ENCODE measurements around the gene SMIM27. TPM values are rescaled to one million over a fixed set of nuclear protein-coding genes. Genes with fewer than 3 reads are reported as not detected.

Gene SMIM27
- total and polyA plus RNA-seq, 9 of the 15 experiments (the other 6 are each of a cell fraction or from before 2014, with no cell fraction given) = 2.9 to 16.1 (median 7.9) TPM

- TF ChIP-seq SIN3A (IDR thresholded peaks at IDR 0.05; ENCODE audit: borderline replicate concordance in 2 of 2, control insufficient read depth in 1 of 2, low read depth in 2 of 2, low read length in 2 of 2) (peak; percentile 34 to 76; a peak in 2 of 4 replicates), TBP (optimal IDR thresholded peaks at IDR 0.05; ENCODE audit: low read depth, low read length) (peak; percentile 95), POLR2G (IDR thresholded peaks at IDR 0.05; ENCODE audit: low read depth, low read length) (peak; percentile 90), ELF1 (tag; IDR thresholded peaks at IDR 0.05) (peak; percentile 98), SP1 (CRISPR knock-in tag; IDR thresholded peaks at IDR 0.05) (peak; percentile 81), GTF2F1 (IDR thresholded peaks at IDR 0.05; ENCODE audit: low read depth, low read length) (0 out of 2 replicates have a peak, but pooled peaks have one; percentile 26), TEAD1 (CRISPR knock-in tag; IDR thresholded peaks at IDR 0.05) (0 out of 4 replicates have a peak, but pooled peaks of 1 of the 2 experiments have one; percentile 47), L3MBTL2 (IDR thresholded peaks at IDR 0.05) (peak; percentile 60), NFIC (IDR thresholded peaks at IDR 0.05) (0 out of 2 replicates have a peak, but pooled peaks have one; percentile 15), PHF8 (IDR thresholded peaks at IDR 0.05; ENCODE audit: borderline replicate concordance, low read length) (peak; percentile 85), HOXB6 (CRISPR knock-in tag; IDR thresholded peaks at IDR 0.05; ENCODE audit: borderline replicate concordance) (no peak), ZNF316 (IDR thresholded peaks at IDR 0.05) (0 out of 2 replicates have a peak, but pooled peaks have one; percentile 15), ZBTB11 (CRISPR knock-in tag; IDR thresholded peaks at IDR 0.05) (peak in 2 of 3 experiments; percentile 15 to 83; a peak in 3 of 6 replicates), PKNOX1 (IDR thresholded peaks at IDR 0.05) (no peak), UBTF (IDR thresholded peaks at IDR 0.05; ENCODE audit: borderline replicate concordance in 1 of 2, low read depth in 2 of 2, low read length in 2 of 2) (no peak), POLR2AphosphoS5 (IDR thresholded peaks at IDR 0.05; ENCODE audit: control insufficient read depth, insufficient read depth, low read depth, low read length) (peak; percentile 60), POLR2B (IDR thresholded peaks at IDR 0.05; ENCODE audit: low read depth, partially characterized antibody) (peak; percentile 80), SIN3B (IDR thresholded peaks at IDR 0.05; ENCODE audit: low read depth) (peak; percentile 32; the same call in 1 of the 2 replicates), ZNF589 (CRISPR knock-in tag; IDR thresholded peaks at IDR 0.05; ENCODE audit: low read depth) (0 out of 2 replicates have a peak, but pooled peaks have one; percentile 22), RFX7 (CRISPR knock-in tag; IDR thresholded peaks at IDR 0.05) (no peak)
Observed at GRCh38 chr9:32552172-32552872, at the start of gene SMIM27, which contains the start of gene TOPORS (continued).
